CD4-positive, alpha-beta T cell (primary cell): ENCODE data around the gene PRKCB. TPM values are rescaled to one million over a fixed set of nuclear protein-coding genes. Genes with fewer than 3 reads are reported as not detected.

Experiments
- ATAC-seq: fragments of 200-7000 bp; cut with Tn5 transposase; one replicate; pipeline ENCODE4 v1.10.0; 2022; ENCODE audit warnings: mild to moderate bottlenecking; ENCODE audit not compliant: poor library complexity
- CTCF ChIA-PET: fragments of 350-600 bp; sonication (Branson Sonifier 250); formaldehyde crosslinking; loops from one replicate; lab custom pipeline; 2021; ENCODE audit warnings: antibody characterized with exemption, inconsistent platforms; lab: Charles Lee
- POLR2A ChIA-PET: fragments of 350-600 bp; sonication (Branson Sonifier 250); formaldehyde crosslinking; loops from one replicate; lab custom pipeline; 2021; ENCODE audit warnings: antibody characterized with exemption, inconsistent platforms; lab: Charles Lee
- DNase-seq, 14 experiments: peaks; one replicate each; pipeline ENCODE4 v3.0.0-alpha.2; 2013 to 2020; ENCODE audit warnings: mixed read lengths in 2 of 14
- H3K27ac ChIP-seq, 2 donors: one replicate each; pipeline versions ENCODE4 v1.5.1 to v1.7.0; 2013; ENCODE audit warnings: low read length in 2 of 2, low read depth in 1 of 2, mild to moderate bottlenecking in 1 of 2
- H3K27me3 ChIP-seq, 2 experiments: 1 replicate in 1 of 2; 2 replicates in 1 of 2; pipeline versions ENCODE4 v1.6.1 to v1.7.0; 2013; ENCODE audit warnings: low read length in 2 of 2, control low read depth in 1 of 2, mild to moderate bottlenecking in 1 of 2, moderate library complexity in 1 of 2; ENCODE audit not compliant: insufficient read depth in 2 of 2, control insufficient read depth in 1 of 2
- H3K36me3 ChIP-seq: one replicate; pipeline ENCODE4 v1.6.1; 2013; ENCODE audit warnings: low read length, control low read depth; ENCODE audit not compliant: insufficient read depth
- H3K4me1 ChIP-seq: one replicate; pipeline ENCODE4 v1.6.1; 2013; ENCODE audit warnings: low read length, control low read depth; ENCODE audit not compliant: insufficient read depth
- H3K4me3 ChIP-seq: one replicate; pipeline ENCODE4 v1.5.1; 2013; ENCODE audit warnings: mild to moderate bottlenecking, low read length, moderate library complexity
- H3K9me3 ChIP-seq, 2 experiments: 1 replicate in 1 of 2; 2 replicates in 1 of 2; pipeline versions ENCODE4 v1.6.1 to v1.7.0; 2013; ENCODE audit warnings: low read length in 2 of 2, mild to moderate bottlenecking in 2 of 2, control low read depth in 1 of 2, moderate library complexity in 1 of 2; ENCODE audit not compliant: control insufficient read depth in 1 of 2, insufficient read depth in 1 of 2
- H3K27ac Mint-ChIP-seq: one replicate; pipeline ENCODE4 v1.8.0; 2020; ENCODE audit warnings: mixed read lengths
- H3K27me3 Mint-ChIP-seq: one replicate; pipeline ENCODE4 v1.8.0; 2021; ENCODE audit warnings: mixed read lengths
- H3K36me3 Mint-ChIP-seq: one replicate; pipeline ENCODE4 v1.8.0; 2021; ENCODE audit warnings: low read depth, mixed read lengths
- H3K4me1 Mint-ChIP-seq: one replicate; pipeline ENCODE4 v1.8.0; 2021; ENCODE audit warnings: low read depth, mixed read lengths
- H3K4me3 Mint-ChIP-seq: one replicate; pipeline ENCODE4 v1.8.0; 2020; ENCODE audit warnings: mild to moderate bottlenecking, mixed read lengths
- H3K9me3 Mint-ChIP-seq: one replicate; pipeline ENCODE4 v1.8.0; 2020; ENCODE audit warnings: mixed read lengths
- CTCF ChIP-seq: fragments of 200-600 bp; IDR thresholded peaks from one replicate; pipeline ENCODE4 v1.8.0; 2022; ENCODE audit warnings: antibody characterized with exemption, mild to moderate bottlenecking
- intact Hi-C, 2 experiments: fragments of 100-400 bp; cut with DNase I in 1 of 2; cut with micrococcal nuclease in 1 of 2; formaldehyde crosslinking; loops; one replicate each; pipeline versions ENCODE4 v1.15.1 to v1.9.0; 2023 to 2025; cut with DNase I, micrococcal nuclease
- total RNA-seq, 174 experiments: library from RNA in 2 of 174; stranded (reverse) in 2 of 174; gene quantifications; one replicate each; pipeline ENCODE4 v1.2.3 and lab custom pipeline; 2021 to 2026

PRKCB gene
- total RNA-seq, 2 experiments from 2014 or later: 64.7 TPM

GRCh38 chr16:23929237-23929636, 93.5 kb downstream of the PRKCB start:
- no peak overlapping the region for H3K4me3 ChIP-seq
- peaks cover 25% of the 10 kb centered on the region for H3K36me3 Mint-ChIP-seq
- H3K4me1 Mint-ChIP-seq: peaks cover 63% of the 10 kb centered on the region

GRCh38 chr16:23929856-23930255, 94.1 kb downstream of the PRKCB start:
- no peak for TF ChIP-seq CTCF
- intact Hi-C loops: no loop called here
- no peak overlapping the region for H3K27ac Mint-ChIP-seq
- H3K27ac ChIP-seq: no peak overlapping the region
- H3K27me3 ChIP-seq: no peaks in the 10 kb centered on the region
- H3K36me3 ChIP-seq: peaks cover 7% of the 10 kb centered on the region
- H3K4me3 ChIP-seq: no peak overlapping the region
- H3K4me1 Mint-ChIP-seq: peaks cover 66% of the 10 kb centered on the region
- H3K4me3 Mint-ChIP-seq: no peak overlapping the region
- H3K9me3 Mint-ChIP-seq: peaks cover 3% of the 10 kb centered on the region
- DNase-seq (no peak), ATAC-seq (no peak)
- H3K4me1 ChIP-seq: peaks cover 16% of the 10 kb centered on the region
- no peaks in the 10 kb centered on the region for H3K27me3 Mint-ChIP-seq
- no peaks in the 10 kb centered on the region for H3K9me3 ChIP-seq
- peaks cover 19% of the 10 kb centered on the region for H3K36me3 Mint-ChIP-seq
- ChIA-PET POLR2A (interaction anchor here (1.1 kb wide), 1 partner anchor 92 kb away, joined by 4 read pairs; no protein-coding TSS in a partner anchor), CTCF (no interaction called here)

More at GRCh38 chr16:23929237-23929636, 93.5 kb downstream of the PRKCB start:
- Mint-ChIP-seq H3K9me3 (peaks cover 3% of the 10 kb centered on the region), H3K27ac (no peak overlapping the region), H3K4me3 (no peak overlapping the region), H3K27me3 (no peaks in the 10 kb centered on the region)
- CTCF ChIA-PET: no interaction called here
- Histone ChIP-seq H3K36me3 (peaks cover 7% of the 10 kb centered on the region), H3K27me3 (no peaks in the 10 kb centered on the region), H3K9me3 (no peaks in the 10 kb centered on the region), H3K4me1 (peaks cover 11% of the 10 kb centered on the region), H3K27ac (no peak overlapping the region)
- POLR2A ChIA-PET: no interaction called here
- TF ChIP-seq CTCF: no peak
- ATAC-seq: no peak
- intact Hi-C loops: no loop called here
- DNase-seq: no peak

GRCh38 chr16:23930791-23931190, 95.0 kb downstream of the PRKCB start:
- Mint-ChIP-seq H3K36me3 (peaks cover 12% of the 10 kb centered on the region), H3K4me1 (peaks cover 69% of the 10 kb centered on the region), H3K9me3 (peaks cover 3% of the 10 kb centered on the region), H3K4me3 (no peak overlapping the region), H3K27me3 (no peaks in the 10 kb centered on the region), H3K27ac (no peak overlapping the region)
- Histone ChIP-seq H3K4me1 (peaks cover 19% of the 10 kb centered on the region), H3K27me3 (no peaks in the 10 kb centered on the region), H3K4me3 (no peak overlapping the region), H3K27ac (no peak overlapping the region), H3K36me3 (peaks cover 7% of the 10 kb centered on the region), H3K9me3 (no peaks in the 10 kb centered on the region)
- POLR2A ChIA-PET: interaction anchor here (0.6 to 1.1 kb wide), 2 partner anchors 15 to 92 kb away, joined by 4 read pairs; no protein-coding TSS in a partner anchor
- CTCF ChIA-PET: interaction anchor here (0.8 to 1.4 kb wide), 2 partner anchors 27 to 127 kb away, joined by 3 read pairs; no protein-coding TSS in a partner anchor
- ATAC-seq (no peak), DNase-seq (no peak)
- TF ChIP-seq CTCF: no peak
- intact Hi-C loops: no loop called here
